Measurements from ENCODE around the gene TSC22D3. TPM values are rescaled to one million over a fixed set of nuclear protein-coding genes. Genes with fewer than 3 reads are reported as not detected.

TSC22D3 gene
- total and polyA plus RNA-seq, 2 donors (not counting 1 experiment from before 2014, with no cell fraction given): 447 to 3,050 TPM

DNA sequence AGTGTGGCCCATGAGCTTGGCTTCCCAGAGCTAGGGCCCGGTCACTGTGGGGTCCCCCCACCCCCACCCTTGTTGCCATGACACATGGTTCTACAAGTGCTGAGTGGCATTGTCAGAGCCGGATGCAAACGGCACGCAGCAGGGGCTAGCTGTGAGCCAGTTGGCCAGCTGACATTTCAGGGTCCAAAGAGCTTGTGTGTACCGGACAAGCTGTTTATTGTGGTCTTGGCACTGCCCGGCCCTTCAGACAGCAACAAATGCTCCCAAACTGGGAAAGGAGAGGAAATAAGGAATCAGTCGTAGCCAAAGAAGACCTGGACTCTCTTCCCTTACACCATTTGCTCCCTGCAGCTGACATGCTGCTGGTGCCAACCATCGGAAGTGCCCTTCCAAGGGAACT, 36.8 kb downstream of the TSC22D3 start:
- Histone ChIP-seq H3K27ac (ENCODE audit: low read length in 2 of 2) (no peak overlapping the region), H3K27me3 (replicated peaks in 1 of 4; ENCODE audit: control extremely low read depth in 1 of 4, control insufficient read depth in 3 of 4, insufficient read depth in 4 of 4, low read length in 3 of 4) (no peaks in the 10 kb centered on the region), H3K4me3 (ENCODE audit: control extremely low read depth in 1 of 5, extremely low read depth in 1 of 5, insufficient read depth in 1 of 5, low read depth in 2 of 5, low read length in 4 of 5) (no peak overlapping the region), H2AFZ (ENCODE audit: insufficient read depth, low read depth, low read length, poor library complexity, severe bottlenecking) (no peak overlapping the region), H3K4me1 (ENCODE audit: control insufficient read depth in 2 of 2, insufficient read depth in 2 of 2, low read length in 2 of 2) (peaks cover 14 to 19% of the 10 kb centered on the region in 2 donors), H4K20me1 (ENCODE audit: control insufficient read depth, insufficient read depth, low read length, poor library complexity, severe bottlenecking) (no peaks in the 10 kb centered on the region), H3K9me3 (ENCODE audit: control extremely low read depth in 1 of 3, control insufficient read depth in 2 of 3, insufficient read depth in 1 of 3, low read length in 2 of 3) (no peaks in the 10 kb centered on the region), H3K4me2 (replicated peaks; ENCODE audit: low read depth, low read length, poor library complexity, severe bottlenecking) (no peak overlapping the region), H3K79me2 (ENCODE audit: control insufficient read depth, insufficient read depth, low read length) (peaks cover 7% of the 10 kb centered on the region), H3K36me3 (replicated peaks in 1 of 2; ENCODE audit: control extremely low read depth in 1 of 2, control insufficient read depth in 1 of 2, extremely low read depth in 1 of 2, insufficient read depth in 2 of 2, low read length in 1 of 2) (no peaks in the 10 kb centered on the region), H3K9ac (ENCODE audit: low read length) (no peak overlapping the region)
- ChIA-PET POLR2A (no interaction called here), CTCF (no interaction called here)
- ATAC-seq (ENCODE audit: low read depth) (no peak), DNase-seq (no peak)
- Mint-ChIP-seq H3K4me1 (peaks cover 15% of the 10 kb centered on the region), H3K27me3 (no peaks in the 10 kb centered on the region), H3K27ac (no peak overlapping the region), H3K9me3 (ENCODE audit: insufficient read depth) (no peaks in the 10 kb centered on the region), H3K4me3 (no peak overlapping the region)
- intact Hi-C loops (cut with micrococcal nuclease): no loop called here
- 88% methylated on average over 3 of the region's 8 CpGs for WGBS (ENCODE audit: insufficient coverage)
- no peak for TF ChIP-seq EZH2 (IDR thresholded peaks at IDR 0.05; ENCODE audit: borderline replicate concordance, insufficient read depth, low read depth, low read length, poor library complexity, severe bottlenecking)
- TF ChIP-seq CTCF (IDR thresholded peaks at IDR 0.05): no peak

DNA sequence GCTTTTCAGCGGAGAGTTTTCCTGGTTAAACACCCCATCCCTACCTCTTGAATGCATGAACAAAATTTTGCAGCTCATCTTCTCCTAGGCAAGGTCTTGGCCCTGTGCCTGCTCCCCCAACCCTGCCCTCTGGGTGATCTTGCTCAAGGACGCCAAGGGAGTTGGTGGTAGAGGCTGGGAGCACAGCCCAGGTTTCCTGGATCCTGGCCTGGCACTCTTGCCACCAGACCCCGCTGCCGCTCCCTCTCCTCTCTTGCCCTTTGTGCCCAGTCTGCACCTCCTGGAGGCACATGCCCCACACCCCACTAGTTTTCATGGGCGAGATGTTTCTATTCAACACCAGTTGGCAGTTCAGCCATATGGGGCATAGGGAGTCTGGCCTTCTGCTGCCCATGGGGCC, 37.3 kb downstream of the TSC22D3 start:
- Histone ChIP-seq H3K79me2 (ENCODE audit: control insufficient read depth, insufficient read depth, low read length) (peaks cover 7% of the 10 kb centered on the region), H3K36me3 (replicated peaks in 1 of 2; ENCODE audit: control extremely low read depth in 1 of 2, control insufficient read depth in 1 of 2, extremely low read depth in 1 of 2, insufficient read depth in 2 of 2, low read length in 1 of 2) (no peaks in the 10 kb centered on the region), H4K20me1 (ENCODE audit: control insufficient read depth, insufficient read depth, low read length, poor library complexity, severe bottlenecking) (no peaks in the 10 kb centered on the region), H2AFZ (ENCODE audit: insufficient read depth, low read depth, low read length, poor library complexity, severe bottlenecking) (no peak overlapping the region), H3K4me2 (replicated peaks; ENCODE audit: low read depth, low read length, poor library complexity, severe bottlenecking) (no peak overlapping the region), H3K9ac (ENCODE audit: low read length) (no peak overlapping the region), H3K27ac (ENCODE audit: low read length in 2 of 2) (no peak overlapping the region), H3K4me3 (ENCODE audit: control extremely low read depth in 1 of 5, extremely low read depth in 1 of 5, insufficient read depth in 1 of 5, low read depth in 2 of 5, low read length in 4 of 5) (no peak overlapping the region), H3K4me1 (ENCODE audit: control insufficient read depth in 2 of 2, insufficient read depth in 2 of 2, low read length in 2 of 2) (peaks cover 14 to 19% of the 10 kb centered on the region in 2 donors), H3K27me3 (replicated peaks in 1 of 4; ENCODE audit: control extremely low read depth in 1 of 4, control insufficient read depth in 3 of 4, insufficient read depth in 4 of 4, low read length in 3 of 4) (no peaks in the 10 kb centered on the region), H3K9me3 (ENCODE audit: control extremely low read depth in 1 of 3, control insufficient read depth in 2 of 3, insufficient read depth in 1 of 3, low read length in 2 of 3) (no peaks in the 10 kb centered on the region)
- ChIA-PET CTCF (interaction anchor here (1.1 to 1.2 kb wide), 2 partner anchors 16 to 39 kb away, joined by 4 read pairs; partner anchors contain the start of gene NCBP2L), POLR2A (no interaction called here)
- Mint-ChIP-seq H3K9me3 (ENCODE audit: insufficient read depth) (no peaks in the 10 kb centered on the region), H3K4me3 (no peak overlapping the region), H3K4me1 (peaks cover 15% of the 10 kb centered on the region), H3K27ac (no peak overlapping the region), H3K27me3 (no peaks in the 10 kb centered on the region)
- WGBS (ENCODE audit: insufficient coverage): no CpG with 5 or more reads among the region's 5 CpGs
- ATAC-seq (ENCODE audit: low read depth): no peak
- no peak for TF ChIP-seq EZH2 (IDR thresholded peaks at IDR 0.05; ENCODE audit: borderline replicate concordance, insufficient read depth, low read depth, low read length, poor library complexity, severe bottlenecking)
- TF ChIP-seq CTCF (IDR thresholded peaks at IDR 0.05): no peak
- intact Hi-C loops (cut with micrococcal nuclease): no loop called here
- no peak for DNase-seq
